Measurements from ENCODE around the gene FILIP1. TPM values are rescaled to one million over a fixed set of nuclear protein-coding genes. Genes with fewer than 3 reads are reported as not detected.

Gene FILIP1
- total RNA-seq, 1 experiment from 2014 or later = 2.4 TPM

- H3K27ac ChIP-seq = no peak overlapping the region
- no peaks in the 10 kb centered on the region for H3K9me3 ChIP-seq (replicated peaks)
- no peak overlapping the region for H3K4me3 ChIP-seq
- DNase-seq (ENCODE audit: low read depth in 1 of 2, low spot score in 2 of 2) = no peak
- peaks cover 22% of the 10 kb centered on the region for H3K4me1 ChIP-seq (replicated peaks)
- no peaks in the 10 kb centered on the region for H3K27me3 ChIP-seq (replicated peaks)
- H3K36me3 ChIP-seq = peaks cover 48% of the 10 kb centered on the region
These were observed 226.1 kb downstream of the FILIP1 start for GRCh38 chr6:75267461-75267860.

GRCh38 chr6:75266716-75267291 lies 226.8 kb downstream of the FILIP1 start:
- Histone ChIP-seq H3K27me3 (replicated peaks) (no peaks in the 10 kb centered on the region), H3K4me3 (no peak overlapping the region), H3K27ac (no peak overlapping the region), H3K9me3 (replicated peaks) (no peaks in the 10 kb centered on the region), H3K4me1 (replicated peaks) (peaks cover 16% of the 10 kb centered on the region), H3K36me3 (peaks cover 46% of the 10 kb centered on the region)
- DNase-seq (ENCODE audit: low read depth in 1 of 2, low spot score in 2 of 2) = no peak

DNA sequence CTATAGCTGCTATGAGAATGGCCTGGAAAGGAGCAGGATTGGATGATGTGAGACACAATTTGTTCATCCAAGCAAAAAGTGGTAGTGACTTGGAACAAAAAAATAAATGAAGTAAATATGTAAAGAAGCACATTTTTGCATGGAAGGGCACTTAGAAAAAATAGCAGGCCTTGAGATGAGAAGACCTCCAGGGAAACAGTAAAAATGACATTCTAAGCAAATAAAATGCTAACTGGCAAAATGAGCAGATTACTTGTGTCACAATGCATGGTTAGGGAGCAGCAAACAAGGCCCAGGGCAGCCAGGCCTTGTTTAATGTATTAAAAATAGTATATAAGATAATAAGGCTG lies 230.2 kb downstream of the FILIP1 start:
- no peak overlapping the region for H3K27ac ChIP-seq
- H3K36me3 ChIP-seq = peaks cover 64% of the 10 kb centered on the region
- peaks cover 9% of the 10 kb centered on the region for H3K4me1 ChIP-seq (replicated peaks)
- H3K27me3 ChIP-seq (replicated peaks) = no peaks in the 10 kb centered on the region
- no peak for DNase-seq (ENCODE audit: low read depth in 1 of 2, low spot score in 2 of 2)
- H3K9me3 ChIP-seq (replicated peaks) = no peaks in the 10 kb centered on the region
- no peak overlapping the region for H3K4me3 ChIP-seq

- H3K27ac ChIP-seq = no peak overlapping the region
- peaks cover 69% of the 10 kb centered on the region for H3K36me3 ChIP-seq
- no peaks in the 10 kb centered on the region for H3K27me3 ChIP-seq (replicated peaks)
- H3K4me3 ChIP-seq = no peak overlapping the region
- DNase-seq (ENCODE audit: low read depth in 1 of 2, low spot score in 2 of 2) = no peak
- peaks cover 4% of the 10 kb centered on the region; the same call in 1 of the 2 replicates for H3K4me1 ChIP-seq (replicated peaks)
- H3K9me3 ChIP-seq (replicated peaks) = no peaks in the 10 kb centered on the region
These were observed 230.7 kb downstream of the FILIP1 start for GRCh38 chr6:75262716-75263400.

DNA sequence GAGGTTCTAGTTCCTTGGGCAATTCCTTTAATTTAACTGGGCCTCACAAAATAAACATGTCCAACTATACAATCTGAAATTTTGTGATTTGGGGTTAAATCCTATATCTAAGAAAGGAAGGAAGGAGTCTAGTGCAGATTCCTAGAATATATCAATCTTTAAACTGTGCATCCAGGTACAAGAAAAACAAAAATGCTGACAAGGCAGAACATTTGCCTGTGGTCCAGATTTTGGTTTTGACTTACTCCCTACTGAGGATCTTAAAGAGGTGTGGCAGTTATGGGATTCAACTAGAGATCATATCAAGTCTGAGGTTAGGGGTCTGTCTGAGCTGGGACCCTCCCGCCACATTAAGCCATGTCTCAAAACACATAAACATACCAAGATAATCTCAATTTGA lies 232.3 kb downstream of the FILIP1 start:
- DNase-seq (ENCODE audit: low read depth in 1 of 2, low spot score in 2 of 2) = no peak
- Histone ChIP-seq H3K36me3 (peaks cover 82% of the 10 kb centered on the region), H3K9me3 (replicated peaks) (no peaks in the 10 kb centered on the region), H3K27me3 (replicated peaks) (no peaks in the 10 kb centered on the region), H3K4me3 (no peak overlapping the region), H3K4me1 (replicated peaks) (peaks cover 8% of the 10 kb centered on the region), H3K27ac (no peak overlapping the region)

GRCh38 chr6:75257343-75258087 lies 236.1 kb downstream of the FILIP1 start:
- no peak for DNase-seq (ENCODE audit: low read depth in 1 of 2, low spot score in 2 of 2)
- H3K4me1 ChIP-seq (replicated peaks) = peaks cover 9% of the 10 kb centered on the region
- no peaks in the 10 kb centered on the region for H3K9me3 ChIP-seq (replicated peaks)
- H3K36me3 ChIP-seq = peaks cover 80% of the 10 kb centered on the region
- H3K27me3 ChIP-seq (replicated peaks) = no peaks in the 10 kb centered on the region
- no peak overlapping the region for H3K4me3 ChIP-seq
- no peak overlapping the region for H3K27ac ChIP-seq

- DNase-seq (ENCODE audit: low read depth in 1 of 2, low spot score in 2 of 2) = no peak
- Histone ChIP-seq H3K4me3 (no peak overlapping the region), H3K9me3 (replicated peaks) (no peaks in the 10 kb centered on the region), H3K4me1 (replicated peaks) (no peaks in the 10 kb centered on the region), H3K36me3 (peaks cover 15% of the 10 kb centered on the region), H3K27me3 (replicated peaks) (0 out of 2 replicates have a peak, but pooled peaks cover 5% of the 10 kb centered on the region), H3K27ac (no peak overlapping the region)
These were observed 243.0 kb downstream of the FILIP1 start for GRCh38 chr6:75250552-75250951.

DNA sequence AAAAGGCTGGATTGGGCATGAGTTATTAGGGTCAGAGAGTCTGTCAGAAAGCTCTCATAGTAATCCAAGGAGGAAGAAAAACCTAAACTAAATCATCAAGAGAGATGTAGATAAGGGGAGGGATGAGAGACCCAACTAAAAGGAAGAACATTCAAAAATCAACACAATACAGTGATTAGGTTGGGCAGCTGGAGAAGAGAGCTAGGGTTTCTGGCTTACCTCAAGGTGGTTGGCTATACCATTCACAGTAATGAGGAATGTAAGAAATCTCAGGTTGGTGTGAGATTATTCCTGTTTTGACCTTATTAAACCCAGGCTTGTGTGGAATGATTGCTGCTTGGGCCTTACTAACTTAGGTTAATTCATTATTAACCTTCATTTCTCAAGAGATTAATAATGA lies 243.8 kb downstream of the FILIP1 start:
- peaks cover 8% of the 10 kb centered on the region for H3K36me3 ChIP-seq
- no peaks in the 10 kb centered on the region for H3K9me3 ChIP-seq (replicated peaks)
- H3K4me1 ChIP-seq (replicated peaks) = no peaks in the 10 kb centered on the region; the same call in 1 of the 2 replicates
- H3K27me3 ChIP-seq (replicated peaks) = 0 out of 2 replicates have a peak, but pooled peaks cover 5% of the 10 kb centered on the region
- no peak overlapping the region for H3K4me3 ChIP-seq
- no peak for DNase-seq (ENCODE audit: low read depth in 1 of 2, low spot score in 2 of 2)
- H3K27ac ChIP-seq = no peak overlapping the region

DNA sequence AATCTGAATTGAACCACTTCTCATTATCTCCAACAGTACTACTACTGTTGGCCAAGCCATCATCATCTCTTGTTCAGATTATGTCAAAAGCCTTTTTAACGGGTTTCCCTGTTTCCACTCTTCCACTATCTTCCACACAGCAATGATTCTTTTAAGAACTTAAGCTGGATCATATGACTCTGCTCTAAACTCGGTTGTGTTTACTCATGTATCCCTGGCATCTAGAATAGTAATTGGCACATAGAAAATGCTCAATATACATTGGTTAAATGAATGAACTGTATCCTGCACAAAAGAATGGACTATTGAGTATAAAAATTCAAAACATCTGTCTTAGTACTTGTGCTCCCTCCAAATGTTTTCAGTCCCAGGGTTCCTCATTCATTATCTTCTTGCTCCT lies 247.2 kb downstream of the FILIP1 start:
- Histone ChIP-seq H3K27me3 (replicated peaks) (0 out of 2 replicates have a peak, but pooled peaks cover 5% of the 10 kb centered on the region), H3K27ac (no peak overlapping the region), H3K36me3 (peaks cover 3% of the 10 kb centered on the region; the same call in 1 of the 2 replicates), H3K9me3 (replicated peaks) (no peaks in the 10 kb centered on the region), H3K4me3 (no peak overlapping the region), H3K4me1 (replicated peaks) (peaks cover 8% of the 10 kb centered on the region)
- no peak for DNase-seq (ENCODE audit: low read depth in 1 of 2, low spot score in 2 of 2)

DNA sequence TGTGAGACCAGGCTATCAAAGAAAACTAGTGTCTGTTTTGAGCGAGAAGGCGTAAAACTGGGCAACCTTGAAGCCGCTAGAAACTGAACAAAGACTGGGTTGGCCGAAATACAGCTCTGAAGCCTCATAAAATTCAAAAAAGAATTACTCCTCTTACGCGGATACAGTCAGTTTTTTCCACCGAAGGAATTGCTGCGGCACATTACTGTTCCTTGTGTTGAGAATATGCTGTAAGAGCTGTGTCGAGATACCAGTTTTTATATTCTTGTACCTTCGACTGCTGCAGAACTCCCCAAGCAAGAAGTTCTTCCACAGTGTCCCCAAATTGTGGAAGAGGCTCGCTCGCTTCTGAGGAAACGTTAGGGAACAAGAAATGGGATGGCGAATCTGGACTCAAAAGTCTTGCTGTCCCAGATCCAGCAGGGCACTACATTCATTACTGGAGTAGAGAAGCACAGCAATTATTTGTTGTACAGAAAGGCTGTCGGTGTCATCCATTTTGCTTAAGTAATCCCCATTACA lies 249.5 kb downstream of the FILIP1 start:
- Histone ChIP-seq H3K36me3 (peaks cover 25% of the 10 kb centered on the region), H3K4me1 (replicated peaks) (peaks cover 8% of the 10 kb centered on the region), H3K9me3 (replicated peaks) (no peaks in the 10 kb centered on the region), H3K27ac (peak overlapping the region; percentile 80), H3K4me3 (peak overlapping the region; percentile 60), H3K27me3 (replicated peaks) (0 out of 2 replicates have a peak, but pooled peaks cover 5% of the 10 kb centered on the region)
- no peak for DNase-seq (ENCODE audit: low read depth in 1 of 2, low spot score in 2 of 2)

- H3K4me3 ChIP-seq = peak within 1 kb of the TSS; percentile 60
These were observed 250.1 kb downstream of the FILIP1 start, which contains the start of gene COX7A2 for GRCh38 chr6:75243333-75244062. Gene COX7A2 (minus strand): TSS chr6:75243801. CDS start chr6:75243734, 67 bp downstream.

More at GRCh38 chr6:75243333-75244062, 250.1 kb downstream of the FILIP1 start, which contains the start of gene COX7A2:
- Histone ChIP-seq H3K4me1 (replicated peaks) (peaks cover 8% of the 10 kb centered on the region), H3K36me3 (peaks cover 30% of the 10 kb centered on the region), H3K9me3 (replicated peaks) (no peaks in the 10 kb centered on the region), H3K27me3 (replicated peaks) (0 out of 2 replicates have a peak, but pooled peaks cover 5% of the 10 kb centered on the region), H3K27ac (peak within 1 kb of the TSS; percentile 80)
- DNase-seq (ENCODE audit: low read depth in 1 of 2, low spot score in 2 of 2) = peak; percentile 93

Data from SJSA1 (cell line).